PC-3 (cell line): ENCODE measurements around the gene FKBP2. TPM values are rescaled to one million over a fixed set of nuclear protein-coding genes. Genes with fewer than 3 reads are reported as not detected.

ENCODE experiments used
- ATAC-seq: fragments of 200-7000 bp; cut with Tn5 transposase; 2 replicates; pipeline ENCODE4 v1.9.1; 2020; ENCODE audit warnings: mild to moderate bottlenecking, moderate library complexity
- BruUV-seq: library from RNA; stranded (reverse); fragments of 400-500 nt; replicated peaks from 2 replicates; lab custom pipeline; 2021; lab: Mats Ljungman, UMichigan
- CTCF ChIA-PET: fragments of 300-600 bp; sonication (Branson Sonifier 250); formaldehyde crosslinking; loops from one replicate; lab custom pipeline; 2022; ENCODE audit warnings: antibody characterized with exemption; lab: Charles Lee
- POLR2A ChIA-PET: fragments of 300-600 bp; sonication (Branson Sonifier 250); formaldehyde crosslinking; loops from one replicate; lab custom pipeline; 2022; ENCODE audit warnings: antibody characterized with exemption; ENCODE audit not compliant: unreplicated experiment; lab: Charles Lee
- DNase-seq: peaks from one replicate; pipeline ENCODE4 v3.0.0-alpha.2; 2015
- H2AFZ ChIP-seq: fragments of 300-600 bp; sonication (generic); 2 replicates; pipeline ENCODE4 v1.6.0; 2016; ENCODE audit warnings: antibody characterized with exemption, low read length
- H3F3A ChIP-seq: fragments of 300-600 bp; sonication (generic); one replicate; pipeline ENCODE4 v1.6.0; 2017; ENCODE audit warnings: antibody characterized with exemption, low read length, control low read depth, mild to moderate bottlenecking; ENCODE audit not compliant: unreplicated experiment
- H3K27ac ChIP-seq: fragments of 300-600 bp; sonication (generic); 2 replicates; pipeline ENCODE4 v1.5.1; 2016; ENCODE audit warnings: mild to moderate bottlenecking, low read length
- H3K27me3 ChIP-seq: fragments of 300-600 bp; sonication (generic); 2 replicates; pipeline ENCODE4 v1.6.1; 2016; ENCODE audit warnings: low read length, mixed read lengths
- H3K36me3 ChIP-seq: fragments of 300-600 bp; sonication (generic); 2 replicates; pipeline ENCODE4 v1.6.1; 2016; ENCODE audit warnings: low read depth, mixed run types, low read length, mixed read lengths
- H3K4me1 ChIP-seq: fragments of 300-600 bp; sonication (generic); 2 replicates; pipeline ENCODE4 v1.5.1; 2016; ENCODE audit warnings: low read length; ENCODE audit not compliant: insufficient read depth
- H3K4me2 ChIP-seq: fragments of 300-600 bp; sonication (generic); 2 replicates; pipeline ENCODE4 v1.6.0; 2016; ENCODE audit warnings: low read length
- H3K4me3 ChIP-seq: fragments of 300-600 bp; sonication (generic); 2 replicates; pipeline ENCODE4 v1.5.1; 2016; ENCODE audit warnings: mild to moderate bottlenecking, low read length, mixed read lengths
- H3K79me2 ChIP-seq: fragments of 300-600 bp; sonication (generic); 2 replicates; pipeline ENCODE4 v1.6.1; 2017; ENCODE audit warnings: low read length, mixed read lengths
- H3K9ac ChIP-seq: fragments of 300-600 bp; sonication (generic); 2 replicates; pipeline ENCODE4 v1.6.0; 2016; ENCODE audit warnings: mild to moderate bottlenecking, low read length
- H3K9me2 ChIP-seq: fragments of 300-600 bp; sonication (generic); replicated peaks from 2 replicates; pipeline ENCODE4 v1.6.1; 2016; ENCODE audit warnings: mixed run types, low read length, mixed read lengths
- H3K9me3 ChIP-seq: fragments of 300-600 bp; sonication (generic); 2 replicates; pipeline ENCODE4 v1.6.1; 2016; ENCODE audit warnings: low read length, mixed read lengths
- H4K20me1 ChIP-seq: fragments of 300-600 bp; sonication (generic); 2 replicates; pipeline ENCODE4 v1.6.1; 2016; ENCODE audit warnings: low read length, mixed read lengths
- CTCF ChIP-seq: fragments of 300-600 bp; sonication (generic); conservative IDR thresholded peaks from 2 replicates; pipeline ENCODE4 v1.5.1; 2017; ENCODE audit warnings: antibody characterized with exemption, low read depth, mild to moderate bottlenecking, low read length
- EZH2 ChIP-seq: fragments of 300-600 bp; sonication (generic); IDR thresholded peaks from one replicate; pipeline ENCODE4 v1.6.1; 2017; ENCODE audit warnings: antibody characterized with exemption, mild to moderate bottlenecking, low read length; ENCODE audit not compliant: unreplicated experiment
- EZH2phosphoT487 ChIP-seq: fragments of 300-600 bp; sonication (generic); IDR thresholded peaks from 2 replicates; pipeline ENCODE4 v1.6.1; 2018; ENCODE audit warnings: mild to moderate bottlenecking, antibody characterized with exemption, low read length, borderline replicate concordance
- intact Hi-C: fragments of 100-400 bp; cut with micrococcal nuclease; formaldehyde crosslinking; loops from 2 replicates; pipeline ENCODE4 v1.9.0; 2023
- total RNA-seq: library from RNA; depleted of rRNA; stranded (reverse); fragments of >200 nt; gene quantifications from 2 replicates; pipeline ENCODE4 v1.2.3, GENCODE V29; 2014

Gene FKBP2
- total RNA-seq, 1 experiment from 2014 or later = 215 TPM

- H3K4me2 ChIP-seq = no peak overlapping the region
- H3K9me2 ChIP-seq = no peaks in the 10 kb centered on the region
- no peak overlapping the region for H2AFZ ChIP-seq
- TF ChIP-seq EZH2 (no peak), CTCF (no peak), EZH2phosphoT487 (no peak)
- BruUV-seq = no TSS peak
- ATAC-seq = no peak
- H3K27me3 ChIP-seq = peaks cover 20% of the 10 kb centered on the region
- H3F3A ChIP-seq = no peaks in the 10 kb centered on the region
- intact Hi-C loops = no loop called here
- H3K9ac ChIP-seq = no peak overlapping the region
- no peak overlapping the region for H3K4me3 ChIP-seq
- H3K79me2 ChIP-seq = peaks cover 15% of the 10 kb centered on the region
- no peak overlapping the region for H3K27ac ChIP-seq
- no peaks in the 10 kb centered on the region for H3K9me3 ChIP-seq
- no peaks in the 10 kb centered on the region for H4K20me1 ChIP-seq
- peaks cover 8% of the 10 kb centered on the region for H3K4me1 ChIP-seq
- POLR2A ChIA-PET = no interaction called here
- CTCF ChIA-PET = interaction anchor here (1.4 kb wide), 1 partner anchor 11 kb away, joined by 4 read pairs; the partner anchor contains the start of gene CATSPERZ
- H3K36me3 ChIP-seq = no peaks in the 10 kb centered on the region
- DNase-seq = no peak
Observed at GRCh38 chr11:64289002-64289564, 48.2 kb downstream of the FKBP2 start.

GRCh38 chr11:64290352-64291261, 49.7 kb downstream of the FKBP2 start:
- H3K9me2 ChIP-seq = no peaks in the 10 kb centered on the region
- no peaks in the 10 kb centered on the region for H3F3A ChIP-seq
- intact Hi-C loops = no loop called here
- H3K4me3 ChIP-seq = peak overlapping the region; percentile 56; the same call in 1 of the 2 replicates
- H3K27me3 ChIP-seq = peaks cover 20% of the 10 kb centered on the region
- ChIA-PET POLR2A (no interaction called here), CTCF (no interaction called here)
- no peak overlapping the region for H3K27ac ChIP-seq
- ATAC-seq (peak; percentile 19; the same call in 1 of the 2 replicates), DNase-seq (no peak)
- H2AFZ ChIP-seq = no peak overlapping the region
- peaks cover 13% of the 10 kb centered on the region; the same call in 1 of the 2 replicates for H3K79me2 ChIP-seq
- no TSS peak for BruUV-seq
- peak overlapping the region; percentile 68 for H3K4me2 ChIP-seq
- H3K9me3 ChIP-seq = no peaks in the 10 kb centered on the region
- no peaks in the 10 kb centered on the region for H4K20me1 ChIP-seq
- no peak for TF ChIP-seq EZH2phosphoT487
- TF ChIP-seq EZH2 = no peak
- no peak for TF ChIP-seq CTCF
- H3K36me3 ChIP-seq = no peaks in the 10 kb centered on the region
- H3K4me1 ChIP-seq = peaks cover 8% of the 10 kb centered on the region
- H3K9ac ChIP-seq = no peak overlapping the region
